ENCODE data around the gene ZNF418. TPM values are rescaled to one million over a fixed set of nuclear protein-coding genes. Genes with fewer than 3 reads are reported as not detected.
"Not testable (repeated sequence)": the region's sequence is repeated elsewhere in the genome, so short reads cannot be mapped to it uniquely, and the experiment has no call there.

Gene ZNF418
- total RNA-seq, 4 donors from 2014 or later: 1.9 to 6.4 (median 4.0) TPM

- H3K27ac ChIP-seq: no peak overlapping the region
- in situ Hi-C loops (cut with MboI; ENCODE audit: low pct_ligation_motif_present in 1 of 4, low pct_unique_long_range_greater_than_20kb in 1 of 4, low sequenced_read_pairs in 3 of 4): no loop called here
- 85 to 87% methylated on average over 12 of the region's 12 CpGs for WGBS, 2 donors (ENCODE audit: low coverage in 1 of 2)
- TF ChIP-seq, protein P1, sequence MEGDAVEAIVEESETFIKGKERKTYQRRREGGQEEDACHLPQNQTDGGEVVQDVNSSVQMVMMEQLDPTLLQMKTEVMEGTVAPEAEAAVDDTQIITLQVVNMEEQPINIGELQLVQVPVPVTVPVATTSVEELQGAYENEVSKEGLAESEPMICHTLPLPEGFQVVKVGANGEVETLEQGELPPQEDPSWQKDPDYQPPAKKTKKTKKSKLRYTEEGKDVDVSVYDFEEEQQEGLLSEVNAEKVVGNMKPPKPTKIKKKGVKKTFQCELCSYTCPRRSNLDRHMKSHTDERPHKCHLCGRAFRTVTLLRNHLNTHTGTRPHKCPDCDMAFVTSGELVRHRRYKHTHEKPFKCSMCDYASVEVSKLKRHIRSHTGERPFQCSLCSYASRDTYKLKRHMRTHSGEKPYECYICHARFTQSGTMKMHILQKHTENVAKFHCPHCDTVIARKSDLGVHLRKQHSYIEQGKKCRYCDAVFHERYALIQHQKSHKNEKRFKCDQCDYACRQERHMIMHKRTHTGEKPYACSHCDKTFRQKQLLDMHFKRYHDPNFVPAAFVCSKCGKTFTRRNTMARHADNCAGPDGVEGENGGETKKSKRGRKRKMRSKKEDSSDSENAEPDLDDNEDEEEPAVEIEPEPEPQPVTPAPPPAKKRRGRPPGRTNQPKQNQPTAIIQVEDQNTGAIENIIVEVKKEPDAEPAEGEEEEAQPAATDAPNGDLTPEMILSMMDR (IDR thresholded peaks at IDR 0.05): no peak
- TF ChIP-seq POLR2A (IDR thresholded peaks at IDR 0.05) (no peak), POLR2AphosphoS5 (IDR thresholded peaks at IDR 0.05) (no peak), EP300 (IDR thresholded peaks at IDR 0.05; ENCODE audit: low read depth) (no peak)
- no peaks in the 10 kb centered on the region for H3K27me3 ChIP-seq
- intact Hi-C loops (cut with DNase I; ENCODE audit: low total_unique reads): no loop called here
- H3K36me3 ChIP-seq: peaks cover 0 to 26% (median 5%) of the 10 kb centered on the region in 4 donors
- peaks cover 0 to 10% (median 0%) of the 10 kb centered on the region in 4 donors for H3K4me1 ChIP-seq
- H3K4me3 ChIP-seq: no peak overlapping the region
- H3K9me3 ChIP-seq: peaks cover 55 to 70% of the 10 kb centered on the region in 2 donors
- no peak for DNase-seq
These were observed 529 bp upstream of the ZNF418 start for GRCh38 chr19:57935731-57936130.

DNA sequence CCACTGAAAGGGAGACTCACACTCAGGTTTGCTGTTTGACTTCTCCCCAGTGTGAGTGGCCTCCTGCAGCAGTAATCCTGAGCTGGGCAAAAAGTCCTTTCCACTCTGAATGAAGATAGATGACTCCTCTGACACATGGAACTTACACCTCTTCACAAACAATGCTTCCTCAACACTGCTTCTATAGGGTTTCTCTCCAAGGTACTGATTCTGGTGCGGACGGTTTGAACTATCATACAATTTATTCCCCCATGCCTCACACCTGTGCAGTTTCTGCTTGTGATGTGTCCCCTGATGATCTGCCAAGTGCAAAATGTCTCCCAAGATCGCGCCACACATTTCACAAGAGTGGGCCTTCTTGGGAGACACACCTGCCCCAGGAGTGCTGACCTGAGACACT, 7.6 kb downstream of the ZNF418 start:
- Histone ChIP-seq H3K4me3 (no peak overlapping the region), H3K9me3 (peaks cover 28 to 60% of the 10 kb centered on the region in 2 donors), H3K36me3 (peaks cover 0 to 10% (median 1%) of the 10 kb centered on the region in 4 donors), H3K4me1 (no peaks in the 10 kb centered on the region), H3K27ac (no peak overlapping the region), H3K27me3 (no peaks in the 10 kb centered on the region)
- in situ Hi-C loops (cut with MboI; ENCODE audit: low pct_ligation_motif_present in 1 of 4, low pct_unique_long_range_greater_than_20kb in 1 of 4, low sequenced_read_pairs in 3 of 4) (no loop called here), intact Hi-C loops (cut with DNase I; ENCODE audit: low total_unique reads) (no loop called here)
- WGBS, 2 donors (ENCODE audit: low coverage in 1 of 2): 100% methylated on average over 4 of the region's 4 CpGs; no CpG with 5 or more reads in 1 of the 2 donors
- no peak for TF ChIP-seq EP300 (IDR thresholded peaks at IDR 0.05; ENCODE audit: low read depth)
- TF ChIP-seq POLR2A (IDR thresholded peaks at IDR 0.05): no peak
- TF ChIP-seq, protein P1 (IDR thresholded peaks at IDR 0.05): no peak
- no peak for TF ChIP-seq POLR2AphosphoS5 (IDR thresholded peaks at IDR 0.05)
- no peak for DNase-seq

- Histone ChIP-seq H3K27ac (peak within 1 kb of the TSS; percentile 81 to 87 (median 85)), H3K4me1 (peaks cover 6 to 13% (median 9%) of the 10 kb centered on the region in 4 donors), H3K9me3 (peaks cover 5 to 18% of the 10 kb centered on the region in 2 donors), H3K36me3 (peaks cover 0 to 10% (median 4%) of the 10 kb centered on the region in 4 donors), H3K4me3 (peak within 1 kb of the TSS; percentile 76 to 97 (median 84))
- H3K27me3 ChIP-seq: not testable (repeated sequence)
- intact Hi-C loops (cut with DNase I; ENCODE audit: low total_unique reads): loop anchor here (10.0 kb wide), 1 partner anchor 142 kb away; no protein-coding TSS in a partner anchor
- TF ChIP-seq POLR2A (IDR thresholded peaks at IDR 0.05): peak; percentile 57
- TF ChIP-seq, protein P1 (IDR thresholded peaks at IDR 0.05): peak in 1 of 5 experiments; percentile 16
- peak in 2 of 3 donors; percentile 50 for TF ChIP-seq POLR2AphosphoS5 (IDR thresholded peaks at IDR 0.05)
- in situ Hi-C loops (cut with MboI; ENCODE audit: low pct_ligation_motif_present in 1 of 4, low pct_unique_long_range_greater_than_20kb in 1 of 4, low sequenced_read_pairs in 3 of 4): loop anchor here in 1 of 4 donors (25.0 kb wide), 1 partner anchor 179 kb away; the partner anchor contains the start of genes ZNF671 and ZNF776
- 0 to 2% methylated on average over 2 to 27 of the region's 51 CpGs for WGBS, 2 donors (ENCODE audit: low coverage in 1 of 2)
- peak; percentile 84 for DNase-seq
These were observed 18.8 kb downstream of the ZNF418 start, which contains the start of gene ZNF417 for GRCh38 chr19:57916168-57916995. Gene ZNF417, minus strand, starts transcription at chr19:57916592. Its CDS starts 181 bp downstream, at chr19:57916411.

DNA sequence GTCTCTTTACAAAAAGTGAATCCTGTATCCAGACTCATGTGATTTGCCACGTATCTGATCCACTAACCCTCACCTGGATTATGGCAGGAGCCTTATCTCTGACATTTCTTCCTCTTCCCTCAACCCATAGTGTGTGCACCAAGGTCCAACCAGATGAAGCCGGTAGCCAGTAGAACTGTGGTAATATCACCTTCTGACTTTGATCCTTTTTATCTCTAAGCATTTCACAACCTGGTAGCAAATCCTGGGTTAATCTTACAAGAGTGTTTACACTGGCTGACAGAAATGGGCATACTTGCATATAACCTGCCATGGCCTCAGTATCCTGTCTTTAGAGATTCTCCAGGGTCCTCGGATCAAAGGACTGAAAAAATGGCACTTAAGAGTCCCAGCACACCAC, 20.7 kb downstream of the ZNF418 start:
- intact Hi-C loops (cut with DNase I; ENCODE audit: low total_unique reads): loop anchor here (10.0 kb wide), 1 partner anchor 140 kb away; no protein-coding TSS in a partner anchor

More for the DNA sequence above, 20.7 kb downstream of the ZNF418 start:
- TF ChIP-seq POLR2AphosphoS5 (IDR thresholded peaks at IDR 0.05) (no peak), EP300 (IDR thresholded peaks at IDR 0.05; ENCODE audit: low read depth) (no peak), POLR2A (IDR thresholded peaks at IDR 0.05) (no peak)
- TF ChIP-seq, protein P1 (IDR thresholded peaks at IDR 0.05): no peak
- H3K27me3 ChIP-seq: no peaks in the 10 kb centered on the region
- peaks cover 0 to 25% (median 11%) of the 10 kb centered on the region in 4 donors for H3K36me3 ChIP-seq
- H3K4me3 ChIP-seq: no peak overlapping the region
- in situ Hi-C loops (cut with MboI; ENCODE audit: low pct_ligation_motif_present in 1 of 4, low pct_unique_long_range_greater_than_20kb in 1 of 4, low sequenced_read_pairs in 3 of 4): loop anchor here in 1 of 4 donors (25.0 kb wide), 1 partner anchor 177 kb away; the partner anchor contains the start of genes ZNF671 and ZNF776
- H3K4me1 ChIP-seq: peaks cover 6 to 13% (median 9%) of the 10 kb centered on the region in 4 donors
- 97 to 100% methylated on average over 2 to 3 of the region's 3 CpGs for WGBS, 2 donors (ENCODE audit: low coverage in 1 of 2)
- H3K9me3 ChIP-seq: peaks cover 13 to 23% of the 10 kb centered on the region in 2 donors
- H3K27ac ChIP-seq: no peak overlapping the region
- no peak for DNase-seq

Measured in transverse colon (tissue), 4 donors.